Neural cell (in vitro differentiated cells): ENCODE data around the gene KIF18B. TPM values are rescaled to one million over a fixed set of nuclear protein-coding genes. Genes with fewer than 3 reads are reported as not detected.

ENCODE experiments used
- H2AFZ ChIP-seq: fragments of 200-600, 300-800 bp; sonication (generic), shearing (Covaris generic); 2 replicates; pipeline ENCODE4 v1.6.0; 2014; ENCODE audit warnings: low read depth, mild to moderate bottlenecking, antibody characterized with exemption, low read length, moderate library complexity
- H3F3A ChIP-seq: fragments of 200-600 bp; shearing (Covaris generic); 2 replicates; pipeline ENCODE4 v1.6.1; 2016; ENCODE audit warnings: mild to moderate bottlenecking, moderate library complexity, mixed read lengths, antibody characterized with exemption, low read length; ENCODE audit not compliant: insufficient read depth, poor library complexity, severe bottlenecking
- H3K27ac ChIP-seq: fragments of 200-600, 300-800 bp; sonication (generic), shearing (Covaris generic); 2 replicates; pipeline ENCODE4 v1.5.1; 2014; ENCODE audit warnings: mild to moderate bottlenecking, low read length, moderate library complexity
- H3K27me3 ChIP-seq: fragments of 300-800, 200-600 bp; sonication (generic), shearing (Covaris generic); 2 replicates; pipeline ENCODE4 v1.6.0; 2014; ENCODE audit warnings: mild to moderate bottlenecking, low read depth, low read length, moderate library complexity; ENCODE audit not compliant: insufficient read depth
- H3K36me3 ChIP-seq: fragments of 300-800, 200-600 bp; sonication (generic), shearing (Covaris generic); 2 replicates; pipeline ENCODE4 v1.5.1; 2014; ENCODE audit warnings: mild to moderate bottlenecking, antibody characterized with exemption, low read length, moderate library complexity; ENCODE audit not compliant: insufficient read depth
- H3K4me2 ChIP-seq: fragments of 300-800, 200-600 bp; sonication (generic), shearing (Covaris generic); 2 replicates; pipeline ENCODE4 v1.6.0; 2014; ENCODE audit warnings: mild to moderate bottlenecking, low read length
- H3K4me3 ChIP-seq: fragments of 300-800, 200-600 bp; sonication (generic), shearing (Covaris generic); 2 replicates; pipeline ENCODE4 v1.5.1; 2014; ENCODE audit warnings: mild to moderate bottlenecking, low read length, moderate library complexity
- H3K79me2 ChIP-seq: fragments of 200-600 bp; shearing (Covaris generic); replicated peaks from 2 replicates; pipeline ENCODE4 v1.6.0; 2014; ENCODE audit warnings: mild to moderate bottlenecking, low read length, moderate library complexity; ENCODE audit not compliant: insufficient read depth
- H3K9ac ChIP-seq: fragments of 300-800, 200-600 bp; sonication (generic), shearing (Covaris generic); 2 replicates; pipeline ENCODE4 v1.6.1; 2016; ENCODE audit warnings: mild to moderate bottlenecking, low read length, mixed read lengths
- H3K9me2 ChIP-seq: fragments of 200-600 bp; shearing (Covaris generic); 2 replicates; pipeline ENCODE4 v1.6.1; 2016; ENCODE audit warnings: mild to moderate bottlenecking, low read length, mixed read lengths; ENCODE audit not compliant: insufficient read depth
- H3K9me3 ChIP-seq: fragments of 200-600, 300-800 bp; sonication (generic), shearing (Covaris generic); 2 replicates; pipeline ENCODE4 v1.6.1; 2016; ENCODE audit warnings: mild to moderate bottlenecking, mixed run types, low read length, moderate library complexity, mixed read lengths
- H4K20me1 ChIP-seq: fragments of 200-600 bp; shearing (Covaris generic); 2 replicates; pipeline ENCODE4 v1.6.1; 2016; ENCODE audit warnings: mild to moderate bottlenecking, mixed run types; ENCODE audit not compliant: insufficient read depth
- CTCF ChIP-seq: fragments of 450-650 bp; IDR thresholded peaks from 2 replicates; pipeline ENCODE4 v1.5.1; 2014; ENCODE audit warnings: antibody characterized with exemption, mild to moderate bottlenecking, moderate library complexity; ENCODE audit not compliant: poor library complexity, severe bottlenecking
- EP300 ChIP-seq: fragments of 450-650 bp; conservative IDR thresholded peaks from 2 replicates; pipeline ENCODE4 v1.6.1; 2014; ENCODE audit warnings: antibody characterized with exemption, mild to moderate bottlenecking, moderate library complexity; ENCODE audit not compliant: poor library complexity, severe bottlenecking
- EZH2 ChIP-seq: fragments of 200-600, 300-800 bp; shearing (Covaris generic), sonication (generic); IDR thresholded peaks from 2 replicates; pipeline ENCODE4 v1.6.1; 2014; ENCODE audit warnings: antibody characterized with exemption, low read length, borderline replicate concordance, mild to moderate bottlenecking; ENCODE audit not compliant: insufficient read depth, poor library complexity, severe bottlenecking
- MXI1 ChIP-seq: fragments of 450-650 bp; conservative IDR thresholded peaks from 2 replicates; pipeline ENCODE4 v1.6.1; 2014; ENCODE audit warnings: antibody characterized with exemption, mild to moderate bottlenecking; ENCODE audit not compliant: poor library complexity, severe bottlenecking
- POLR2AphosphoS5 ChIP-seq: IDR thresholded peaks from 2 replicates; pipeline ENCODE4 v1.6.1; 2012
- RAD21 ChIP-seq: fragments of 450-650 bp; conservative IDR thresholded peaks from 2 replicates; pipeline ENCODE4 v1.6.1; 2014; ENCODE audit warnings: antibody characterized with exemption, mild to moderate bottlenecking, moderate library complexity
- SMC3 ChIP-seq: fragments of 450-650 bp; conservative IDR thresholded peaks from 2 replicates; pipeline ENCODE4 v1.6.1; 2014; ENCODE audit warnings: antibody characterized with exemption, mild to moderate bottlenecking, moderate library complexity; ENCODE audit not compliant: poor library complexity
- TAF1 ChIP-seq: IDR thresholded peaks from 2 replicates; pipeline ENCODE4 v1.6.1; 2012; ENCODE audit warnings: low read depth
- polyA plus RNA-seq: library from polyadenylated mRNA; depleted of rRNA; stranded (reverse); fragments of >200 nt; gene quantifications from 2 replicates; pipeline ENCODE4 v1.2.3, GENCODE V29; 2014
- TF ChIP-seq, protein P1 (sequence below): IDR thresholded peaks from 2 replicates; pipeline ENCODE4 v1.6.1; 2012; ENCODE audit warnings: borderline replicate concordance

The KIF18B gene
- polyA plus RNA-seq, 1 donor from 2014 or later = 0.10 TPM

GRCh38 chr17:44918006-44918405, 29.6 kb downstream of the KIF18B start:
- no peak overlapping the region for H3K9ac ChIP-seq
- H3F3A ChIP-seq = no peaks in the 10 kb centered on the region
- H3K27me3 ChIP-seq = peaks cover 7% of the 10 kb centered on the region
- H3K36me3 ChIP-seq = no peaks in the 10 kb centered on the region
- TF ChIP-seq TAF1 (no peak), CTCF (no peak), MXI1 (no peak), SMC3 (no peak), POLR2AphosphoS5 (no peak), EP300 (no peak), RAD21 (no peak), EZH2 (no peak)
- TF ChIP-seq, protein P1, sequence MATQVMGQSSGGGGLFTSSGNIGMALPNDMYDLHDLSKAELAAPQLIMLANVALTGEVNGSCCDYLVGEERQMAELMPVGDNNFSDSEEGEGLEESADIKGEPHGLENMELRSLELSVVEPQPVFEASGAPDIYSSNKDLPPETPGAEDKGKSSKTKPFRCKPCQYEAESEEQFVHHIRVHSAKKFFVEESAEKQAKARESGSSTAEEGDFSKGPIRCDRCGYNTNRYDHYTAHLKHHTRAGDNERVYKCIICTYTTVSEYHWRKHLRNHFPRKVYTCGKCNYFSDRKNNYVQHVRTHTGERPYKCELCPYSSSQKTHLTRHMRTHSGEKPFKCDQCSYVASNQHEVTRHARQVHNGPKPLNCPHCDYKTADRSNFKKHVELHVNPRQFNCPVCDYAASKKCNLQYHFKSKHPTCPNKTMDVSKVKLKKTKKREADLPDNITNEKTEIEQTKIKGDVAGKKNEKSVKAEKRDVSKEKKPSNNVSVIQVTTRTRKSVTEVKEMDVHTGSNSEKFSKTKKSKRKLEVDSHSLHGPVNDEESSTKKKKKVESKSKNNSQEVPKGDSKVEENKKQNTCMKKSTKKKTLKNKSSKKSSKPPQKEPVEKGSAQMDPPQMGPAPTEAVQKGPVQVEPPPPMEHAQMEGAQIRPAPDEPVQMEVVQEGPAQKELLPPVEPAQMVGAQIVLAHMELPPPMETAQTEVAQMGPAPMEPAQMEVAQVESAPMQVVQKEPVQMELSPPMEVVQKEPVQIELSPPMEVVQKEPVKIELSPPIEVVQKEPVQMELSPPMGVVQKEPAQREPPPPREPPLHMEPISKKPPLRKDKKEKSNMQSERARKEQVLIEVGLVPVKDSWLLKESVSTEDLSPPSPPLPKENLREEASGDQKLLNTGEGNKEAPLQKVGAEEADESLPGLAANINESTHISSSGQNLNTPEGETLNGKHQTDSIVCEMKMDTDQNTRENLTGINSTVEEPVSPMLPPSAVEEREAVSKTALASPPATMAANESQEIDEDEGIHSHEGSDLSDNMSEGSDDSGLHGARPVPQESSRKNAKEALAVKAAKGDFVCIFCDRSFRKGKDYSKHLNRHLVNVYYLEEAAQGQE = no peak
- no peaks in the 10 kb centered on the region for H3K79me2 ChIP-seq
- no peak overlapping the region for H3K4me2 ChIP-seq
- no peaks in the 10 kb centered on the region for H3K9me3 ChIP-seq
- no peaks in the 10 kb centered on the region for H4K20me1 ChIP-seq
- H3K4me3 ChIP-seq = no peak overlapping the region
- H2AFZ ChIP-seq = no peak overlapping the region
- no peak overlapping the region for H3K27ac ChIP-seq
- no peaks in the 10 kb centered on the region for H3K9me2 ChIP-seq

- no peak overlapping the region for H3K4me3 ChIP-seq
- H3K27me3 ChIP-seq = peaks cover 7% of the 10 kb centered on the region
- no peak overlapping the region for H3K4me2 ChIP-seq
These were observed 30.1 kb downstream of the KIF18B start for GRCh38 chr17:44917456-44917855.

More at GRCh38 chr17:44917456-44917855, 30.1 kb downstream of the KIF18B start:
- Histone ChIP-seq H3K27ac (no peak overlapping the region), H3K9me2 (no peaks in the 10 kb centered on the region), H3K9me3 (no peaks in the 10 kb centered on the region), H3K79me2 (no peaks in the 10 kb centered on the region), H3F3A (no peaks in the 10 kb centered on the region), H3K9ac (no peak overlapping the region), H2AFZ (no peak overlapping the region), H4K20me1 (no peaks in the 10 kb centered on the region), H3K36me3 (no peaks in the 10 kb centered on the region)
- TF ChIP-seq RAD21 = no peak
- TF ChIP-seq, protein P1 = no peak
- no peak for TF ChIP-seq MXI1
- no peak for TF ChIP-seq POLR2AphosphoS5
- TF ChIP-seq SMC3 = no peak
- no peak for TF ChIP-seq CTCF
- TF ChIP-seq EP300 = no peak
- TF ChIP-seq EZH2 = no peak
- TF ChIP-seq TAF1 = no peak
